Epidermal melanocyte (primary cell): ENCODE results near the gene FASTK.

Source experiments
- DNase-seq: peaks from one replicate; pipeline ENCODE4 v3.0.0; 2011; ENCODE audit warnings: low spot score; ENCODE audit not compliant: insufficient read length

The FASTK gene

GRCh38 chr7:151066273-151066974, 14.2 kb downstream of the FASTK start:
- no peak for DNase-seq

GRCh38 chr7:151065516-151065915, 15.1 kb downstream of the FASTK start:
- DNase-seq, result no peak

GRCh38 chr7:151064993-151065392, 15.6 kb downstream of the FASTK start:
- no peak for DNase-seq

- no peak for DNase-seq
Observed at GRCh38 chr7:151064454-151064853, 16.2 kb downstream of the FASTK start.

GRCh38 chr7:151063212-151063561, 17.4 kb downstream of the FASTK start:
- no peak for DNase-seq

GRCh38 chr7:151062399-151063211, 18.0 kb downstream of the FASTK start:
- DNase-seq, result no peak

GRCh38 chr7:151062111-151062398, 18.6 kb downstream of the FASTK start:
- no peak for DNase-seq

- no peak for DNase-seq
Observed at GRCh38 chr7:151061213-151062110, 19.1 kb downstream of the FASTK start.

- DNase-seq, result no peak
Observed at GRCh38 chr7:151060416-151061212, 20.0 kb downstream of the FASTK start.

GRCh38 chr7:151060113-151060415, 20.5 kb downstream of the FASTK start:
- DNase-seq, result no peak

- peak; percentile 91 for DNase-seq
Observed at GRCh38 chr7:151059367-151060112, 21.1 kb downstream of the FASTK start, which contains the start of gene SLC4A2. SLC4A2 (plus strand) TSS chr7:151059589; CDS start chr7:151061988, 2,399 bp downstream.

- DNase-seq, result no peak
Observed at GRCh38 chr7:151058781-151059366, 21.7 kb downstream of the FASTK start.

GRCh38 chr7:151057989-151058780, 22.4 kb downstream of the FASTK start:
- DNase-seq, result peak; percentile 100

- DNase-seq, result no peak
Observed at GRCh38 chr7:151057506-151057988, 23.1 kb downstream of the FASTK start, which contains the start of gene CDK5. CDK5 (minus strand) TSS chr7:151057897; CDS start chr7:151057848, 49 bp downstream.

- no peak for DNase-seq
Observed at GRCh38 chr7:151056666-151057505, 23.7 kb downstream of the FASTK start.

- DNase-seq, result no peak
Observed at GRCh38 chr7:151056283-151056665, 24.3 kb downstream of the FASTK start.

GRCh38 chr7:151053751-151054150, 26.9 kb downstream of the FASTK start:
- DNase-seq, result no peak

GRCh38 chr7:151053096-151053495, 27.5 kb downstream of the FASTK start:
- no peak for DNase-seq
